Stimulated activated CD4-positive, alpha-beta T cell treated with anti-CD3 and anti-CD28 coated beads, Interleukin-1b, Interleukin-23, amount 100 ng/mL, for 24 hours (primary cell): ENCODE data around the gene ERVH48-1.
"Not testable (repeated sequence)": the region's sequence is repeated elsewhere in the genome, so short reads cannot be mapped to it uniquely, and the experiment has no call there.

ENCODE experiments used
- DNase-seq, 4 experiments: peaks; one replicate each; pipeline ENCODE4 v3.0.0-alpha.2; 2020; ENCODE audit warnings: low read depth in 4 of 4, low spot score in 1 of 4

Gene ERVH48-1

DNA sequence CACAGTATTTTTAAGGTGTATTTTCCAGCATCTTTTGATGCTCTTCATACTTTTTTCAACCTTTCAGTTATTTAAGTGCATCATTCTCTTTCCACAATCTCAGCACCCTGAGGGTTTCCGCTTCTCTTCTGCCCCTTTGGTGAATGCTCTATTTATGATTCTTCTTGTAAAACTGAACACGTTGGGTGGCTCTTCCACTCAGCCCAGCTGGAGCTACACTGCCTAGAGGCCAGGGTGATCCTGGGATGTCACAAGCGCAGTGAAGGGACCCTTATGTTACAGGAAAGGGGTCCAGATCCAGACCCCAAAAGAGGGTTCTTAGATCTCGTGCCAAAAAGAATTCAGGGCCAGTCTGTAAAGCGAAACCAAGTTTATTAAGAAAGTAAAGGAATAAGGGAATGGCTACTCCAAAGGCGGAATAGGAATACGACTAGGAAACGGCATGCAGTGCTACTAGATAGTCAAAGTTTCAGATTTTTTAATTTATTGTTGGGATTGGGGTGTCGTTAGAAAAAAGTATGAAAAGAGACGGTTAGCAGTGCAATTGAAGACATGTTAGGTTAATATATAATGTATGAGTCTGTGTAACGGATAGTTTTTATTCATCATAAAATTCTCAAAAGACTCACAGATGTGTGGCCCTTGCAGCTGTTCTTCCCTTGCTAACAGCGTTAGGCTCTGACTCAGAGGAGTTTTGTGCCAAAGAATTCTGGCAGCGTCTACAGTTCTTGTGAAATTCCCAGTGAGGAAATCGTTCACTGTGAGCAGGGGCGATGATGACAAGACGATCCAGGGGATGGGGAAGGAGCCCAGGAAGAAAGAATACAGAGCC, 14.4 kb upstream of the ERVH48-1 start:
- DNase-seq = no peak

DNA sequence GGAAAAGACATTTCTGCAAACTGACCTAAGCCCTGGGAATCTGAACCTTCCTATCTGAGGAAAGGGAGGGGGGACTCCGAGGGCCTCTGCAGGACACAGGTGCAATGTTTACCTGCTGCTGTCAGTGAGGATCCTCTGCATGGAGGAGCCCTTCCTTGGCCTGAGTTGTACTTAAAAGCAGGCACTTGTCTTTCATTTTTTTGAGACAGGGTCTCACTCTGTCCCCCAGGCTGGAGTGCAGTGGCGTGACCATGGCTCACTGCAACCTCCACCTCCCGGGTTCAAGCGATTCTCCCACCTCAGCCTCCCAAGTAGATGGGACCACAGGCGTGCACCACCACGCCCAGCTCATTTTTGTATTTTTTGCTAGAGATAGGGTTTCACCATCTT, 13.2 kb upstream of the ERVH48-1 start:
- DNase-seq = not testable (repeated sequence)

DNA sequence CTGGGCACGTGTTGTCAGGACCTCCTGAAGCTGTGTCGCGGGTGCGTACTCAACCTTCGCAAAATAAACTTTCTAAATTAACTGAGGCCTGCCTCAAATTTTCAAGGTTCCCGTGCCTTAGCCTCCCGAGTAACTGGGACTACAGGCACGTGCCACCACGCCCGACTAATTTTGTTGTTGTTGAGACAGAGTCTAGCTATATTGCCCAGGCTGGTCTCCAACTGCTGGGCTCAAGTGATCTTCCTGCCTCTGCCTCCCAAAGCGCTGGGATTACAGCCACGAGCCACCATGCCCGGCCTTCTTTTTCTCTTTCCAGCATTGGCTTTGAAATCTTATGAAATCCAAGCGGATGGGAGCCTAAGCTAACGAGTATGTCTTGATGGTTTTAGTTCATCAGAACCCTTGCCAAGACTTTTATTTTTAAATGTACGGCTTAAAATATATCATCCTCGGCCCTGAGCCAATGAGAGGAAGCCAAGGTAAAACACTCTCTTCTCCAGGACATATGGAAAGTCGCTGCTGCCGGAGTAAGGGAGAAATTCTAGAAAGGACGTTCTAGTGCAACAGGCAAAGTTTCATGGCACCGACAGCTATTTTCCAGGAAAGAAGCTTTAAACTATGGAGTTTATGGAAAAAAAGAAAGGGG, 12.7 kb upstream of the ERVH48-1 start:
- no peak for DNase-seq

DNA sequence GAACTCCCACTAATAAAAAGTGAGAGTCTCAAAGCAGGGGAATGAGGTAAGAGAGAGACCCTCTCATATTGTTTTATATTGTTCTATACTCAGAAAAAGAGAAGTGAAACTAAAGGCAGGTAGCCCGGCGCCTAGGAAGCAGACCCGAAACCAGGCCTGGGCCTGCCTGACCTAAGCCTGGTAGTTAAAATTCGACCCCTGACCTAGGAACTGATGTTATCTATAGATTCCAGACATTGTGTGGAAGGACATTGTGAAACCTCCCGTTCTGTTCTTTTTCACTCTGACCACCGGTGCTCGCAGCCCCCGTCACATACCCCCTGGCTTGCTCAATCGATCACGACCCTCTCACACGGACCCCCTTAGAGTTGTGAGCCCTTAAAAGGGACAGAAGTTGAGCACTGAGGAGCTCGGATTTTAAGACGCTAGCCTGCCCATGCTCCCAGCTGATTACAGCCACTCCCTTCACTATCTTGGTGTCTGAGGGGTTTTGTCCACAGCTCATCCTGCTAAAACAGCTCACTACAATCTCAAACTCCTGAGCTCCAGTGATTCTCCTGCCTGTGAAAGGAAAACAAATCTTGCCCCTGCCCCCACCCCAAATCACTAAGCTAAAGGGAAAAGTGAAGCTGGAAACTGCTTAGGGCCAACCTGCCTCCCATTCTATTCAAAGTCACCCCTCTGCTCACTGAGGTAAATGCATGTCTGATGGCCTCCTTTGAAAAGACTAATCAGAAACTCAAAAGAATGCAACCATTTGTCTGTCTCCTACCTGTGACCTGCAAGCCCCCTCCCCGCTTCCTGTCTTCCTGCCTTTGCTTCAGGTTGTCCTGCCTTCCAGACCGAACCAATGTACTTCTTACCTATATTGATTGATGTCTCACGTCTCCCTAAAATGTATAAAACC, 11.9 kb upstream of the ERVH48-1 start:
- not testable (repeated sequence) for DNase-seq

DNA sequence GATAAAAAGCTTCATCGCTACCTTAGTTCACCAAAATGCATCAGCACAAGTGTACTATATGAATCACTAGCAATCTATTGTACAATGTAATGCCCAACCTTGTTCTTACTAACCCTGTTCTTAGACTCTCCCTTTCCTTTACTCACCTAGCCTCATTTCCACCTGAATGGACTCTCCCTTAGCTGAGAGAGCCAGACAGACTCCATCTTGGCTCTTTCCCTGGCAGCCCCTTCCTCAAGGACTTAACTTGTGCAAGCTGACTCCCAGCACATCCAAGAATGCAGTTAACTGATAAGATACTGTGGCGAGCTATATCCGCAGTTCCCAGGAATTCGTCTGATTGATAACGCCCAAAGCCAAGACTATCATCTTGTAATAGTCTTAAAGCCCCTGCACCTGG, 10.9 kb upstream of the ERVH48-1 start:
- not testable (repeated sequence) for DNase-seq

DNA sequence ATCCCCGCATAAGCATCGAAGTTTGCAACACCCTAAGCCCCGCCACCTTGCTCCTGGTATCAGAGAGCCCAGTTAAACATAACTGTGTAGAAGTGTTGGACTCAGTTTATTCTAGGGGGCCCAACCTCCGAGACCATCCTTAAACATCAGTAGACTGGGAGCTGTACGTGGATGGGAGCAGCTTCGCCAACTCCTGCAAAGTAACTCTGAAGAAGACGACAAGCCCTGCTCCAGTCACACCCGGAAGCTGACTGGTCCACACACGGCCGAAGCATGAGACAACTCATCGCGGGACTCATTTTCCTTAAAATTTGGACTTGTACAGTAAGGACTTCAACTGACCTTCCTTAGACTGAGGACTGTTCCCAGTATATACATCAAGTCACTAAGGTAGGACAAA, 8.5 kb upstream of the ERVH48-1 start:
- DNase-seq = not testable (repeated sequence)

DNA sequence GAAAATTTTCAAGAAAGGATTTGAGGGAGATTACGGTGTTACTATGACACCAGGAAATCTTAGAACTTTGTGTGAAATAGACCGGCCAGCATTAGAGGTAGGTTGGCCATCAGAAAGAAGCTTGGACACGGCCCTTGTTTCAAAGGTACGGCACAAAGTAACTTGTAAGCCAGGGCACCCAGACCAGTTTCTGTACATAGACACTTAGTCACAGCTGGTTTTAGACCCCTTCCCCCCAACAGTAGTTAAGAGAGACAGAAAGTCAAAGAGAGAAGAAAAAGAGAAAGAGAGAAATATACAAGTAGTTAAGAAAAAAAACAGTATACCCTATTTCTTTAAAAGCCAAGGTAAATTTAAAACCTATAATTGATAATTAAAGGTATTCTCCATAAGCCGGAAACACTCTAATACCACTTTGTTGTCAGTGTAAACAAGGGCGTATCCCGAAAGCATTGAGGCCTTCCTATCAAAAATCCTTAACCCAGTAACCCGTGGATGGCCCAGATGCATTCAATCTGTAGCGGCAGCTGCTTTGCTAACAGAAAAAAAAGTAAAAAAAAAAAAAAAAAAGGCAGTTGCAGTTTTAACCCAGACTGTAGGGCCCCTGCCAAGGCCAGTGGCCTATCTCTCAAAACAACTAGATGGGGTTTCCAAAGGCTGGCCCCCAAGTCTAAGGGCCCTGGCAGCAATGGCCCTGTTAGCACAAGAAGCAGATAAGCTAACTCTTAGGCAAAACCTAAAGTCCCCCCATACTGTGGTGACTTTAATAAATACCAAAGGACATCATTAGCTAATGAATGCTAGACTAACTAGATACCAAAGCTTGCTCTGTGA, 7.9 kb upstream of the ERVH48-1 start:
- DNase-seq = not testable (repeated sequence)

DNA sequence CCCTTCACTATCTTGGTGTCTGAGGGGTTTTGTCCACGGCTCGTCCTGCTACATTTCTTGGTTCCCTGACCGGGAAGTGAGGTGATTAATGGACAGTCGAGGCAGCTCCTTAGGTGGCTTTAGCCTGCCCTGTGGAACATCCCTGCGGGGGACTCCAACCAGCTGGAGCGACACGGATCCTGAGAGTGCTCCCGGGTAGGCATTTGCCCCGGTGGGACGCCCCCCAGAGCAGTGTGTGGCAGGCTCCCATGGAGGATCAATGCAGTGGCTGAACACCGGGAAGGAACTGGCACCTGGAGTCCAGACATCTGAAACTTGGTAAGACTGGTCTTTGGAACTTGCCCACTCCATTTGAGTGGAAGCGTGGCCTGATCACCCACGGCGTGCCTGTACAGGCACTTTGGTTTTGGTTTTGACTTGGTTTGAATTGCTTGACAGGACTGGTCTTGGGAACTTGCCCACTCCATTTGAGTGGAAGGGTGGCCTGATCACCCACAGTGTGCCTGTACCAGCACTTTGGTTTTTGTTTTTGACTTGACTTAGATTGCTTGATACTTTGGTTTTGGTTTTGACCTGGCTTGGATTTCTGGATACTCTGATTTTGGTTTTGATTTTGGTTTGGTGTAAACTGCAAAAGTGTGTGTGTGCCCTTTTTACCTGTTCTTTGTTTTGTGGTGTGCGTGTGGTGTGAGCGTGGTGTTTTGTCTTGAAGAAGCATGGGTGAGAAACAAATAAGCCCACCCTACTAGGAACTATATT, 7.1 kb upstream of the ERVH48-1 start:
- not testable (repeated sequence) for DNase-seq

DNA sequence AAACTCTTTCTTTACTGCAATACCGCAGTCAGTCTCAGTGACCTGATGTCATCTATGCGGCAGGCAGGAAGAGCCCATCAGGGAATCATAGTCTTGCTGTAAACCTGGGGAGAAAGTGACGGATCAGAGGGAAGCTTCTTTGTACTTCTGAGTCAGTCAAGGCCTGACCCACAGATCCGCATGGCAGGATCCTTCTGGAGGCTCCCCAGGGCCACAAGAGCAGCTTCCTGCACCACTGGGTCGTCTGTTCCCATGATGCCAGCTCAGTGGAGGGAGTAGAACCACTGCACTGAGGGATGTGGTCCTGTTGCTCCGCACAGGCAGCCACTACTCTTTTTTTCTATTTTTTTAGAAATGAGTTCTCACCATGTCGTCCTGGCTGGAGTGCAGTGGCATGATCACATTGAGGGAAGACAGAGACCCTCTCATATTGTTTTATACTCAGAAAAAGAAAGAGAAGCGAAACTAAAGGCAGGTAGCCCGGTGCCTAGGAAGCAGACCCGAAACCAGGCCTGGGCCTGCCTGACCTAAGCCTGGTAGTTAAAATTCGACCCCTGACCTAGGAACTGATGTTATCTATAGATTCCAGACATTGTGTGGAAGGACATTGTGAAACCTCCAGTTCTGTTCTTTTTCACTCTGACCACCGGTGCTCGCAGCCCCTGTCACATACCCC, 6.3 kb upstream of the ERVH48-1 start:
- no peak for DNase-seq

DNA sequence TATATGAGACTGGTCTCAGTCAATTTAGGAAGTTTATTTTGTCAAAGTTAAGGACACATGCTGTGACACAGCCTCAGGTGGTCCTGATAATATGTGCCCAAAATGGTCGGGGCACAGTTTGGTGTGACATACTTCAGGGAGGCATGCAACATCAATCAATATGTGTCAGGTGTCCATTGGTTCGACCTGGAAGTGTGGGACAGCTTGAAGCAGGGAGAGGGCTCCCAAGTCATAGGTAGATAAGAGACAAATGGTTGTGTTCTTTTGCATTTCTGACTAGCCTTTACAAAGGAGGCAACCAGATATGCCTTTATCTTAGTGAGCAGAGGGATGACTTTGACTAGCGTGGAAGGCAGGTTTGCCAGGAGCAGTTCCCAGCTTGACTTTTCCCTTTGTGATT, 4.5 kb upstream of the ERVH48-1 start:
- DNase-seq = no peak

DNA sequence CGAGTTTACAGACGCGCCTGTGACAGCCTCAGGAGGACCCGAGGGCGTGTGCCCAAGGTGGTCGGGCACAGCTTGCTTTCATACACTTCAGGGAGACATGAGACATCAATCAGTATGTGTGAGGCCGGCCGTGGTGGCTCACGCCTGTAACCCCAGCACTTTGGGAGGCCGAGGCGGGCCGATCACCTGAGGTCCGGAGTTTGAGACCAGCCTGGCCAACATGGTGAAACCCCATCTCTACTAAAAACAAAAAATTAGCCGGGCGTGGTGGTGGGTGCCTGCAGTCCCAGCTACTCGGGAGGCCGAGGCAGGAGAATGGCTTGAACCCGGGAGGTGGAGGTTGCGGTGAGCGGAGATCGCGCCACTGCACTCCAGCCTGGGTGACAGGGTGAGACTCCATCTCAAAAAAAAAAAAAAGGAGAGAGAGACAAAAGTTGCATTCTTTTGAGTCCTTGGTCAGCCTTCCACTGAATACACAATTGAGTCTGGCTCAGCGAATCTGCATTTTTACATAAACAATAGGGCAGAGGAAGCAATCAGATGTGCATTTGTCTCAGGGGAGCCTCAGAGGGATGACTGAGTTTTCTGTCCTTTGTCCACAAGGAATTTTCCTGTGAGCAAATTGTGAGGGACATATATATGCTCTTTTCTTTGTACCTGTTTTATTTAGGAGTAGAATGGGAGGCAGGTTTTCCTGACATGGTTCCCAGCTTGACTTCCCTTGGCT, 2.2 kb upstream of the ERVH48-1 start:
- not testable (repeated sequence) for DNase-seq

DNA sequence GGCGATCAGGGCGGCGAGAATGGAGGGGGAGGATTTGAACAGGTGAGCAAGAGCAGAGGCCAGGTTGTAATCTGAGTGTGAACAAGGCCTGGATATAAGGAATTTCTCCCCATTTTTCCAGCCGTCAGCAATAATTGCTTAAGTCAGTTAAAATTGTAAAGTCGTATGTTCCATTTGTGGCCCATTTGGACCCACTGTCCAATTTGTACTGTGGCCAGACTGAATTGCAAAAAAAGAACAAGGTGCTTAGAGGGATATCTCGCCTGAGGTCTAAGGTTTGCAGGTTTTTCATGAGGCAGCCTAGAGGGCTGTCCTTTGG, 1.0 kb downstream of the ERVH48-1 start:
- DNase-seq = no peak

DNA sequence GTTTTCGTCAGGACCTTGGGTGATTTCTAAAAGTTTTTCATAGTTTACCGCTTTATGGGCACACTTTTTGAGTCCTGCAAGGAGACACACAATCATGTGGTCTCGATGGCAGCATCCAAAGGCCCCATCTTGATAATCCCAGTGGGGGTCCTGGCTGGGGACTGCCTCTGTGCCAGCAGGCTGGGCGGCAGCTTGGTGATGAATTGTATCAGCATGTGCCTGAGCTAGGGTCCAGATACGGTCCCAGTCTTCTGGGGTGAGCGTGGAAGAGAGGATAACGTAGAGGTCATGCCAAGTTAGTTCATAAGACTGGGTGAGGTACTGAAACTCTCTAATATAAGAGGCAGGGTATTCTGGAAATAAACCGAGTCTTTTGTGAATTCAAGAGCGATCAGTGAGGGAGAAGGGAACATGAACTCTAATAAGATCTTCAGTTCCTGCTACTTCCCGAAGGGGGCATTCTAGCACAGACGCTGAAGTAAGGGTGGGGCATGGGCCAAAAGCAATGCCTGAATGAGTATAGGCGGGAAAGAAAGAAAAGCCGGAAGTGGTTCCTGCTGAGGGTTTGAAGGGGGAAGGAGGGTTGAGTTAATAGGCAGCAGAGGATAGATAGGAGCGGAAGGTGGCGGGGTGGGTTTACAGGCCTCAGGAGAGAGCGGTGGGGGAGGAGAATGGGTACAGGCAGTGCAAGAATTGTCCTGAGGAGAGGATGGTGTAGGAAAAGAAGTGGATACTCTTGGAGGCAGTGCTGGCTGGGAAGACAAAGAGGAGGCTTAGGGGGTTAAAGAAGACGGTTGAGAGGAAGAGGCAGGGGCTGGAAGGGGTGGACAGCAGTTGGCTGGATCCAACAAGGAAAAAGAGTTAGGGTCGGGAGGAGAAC, 1.6 kb downstream of the ERVH48-1 start:
- DNase-seq = peak; percentile 26 to 60 (median 47)

DNA sequence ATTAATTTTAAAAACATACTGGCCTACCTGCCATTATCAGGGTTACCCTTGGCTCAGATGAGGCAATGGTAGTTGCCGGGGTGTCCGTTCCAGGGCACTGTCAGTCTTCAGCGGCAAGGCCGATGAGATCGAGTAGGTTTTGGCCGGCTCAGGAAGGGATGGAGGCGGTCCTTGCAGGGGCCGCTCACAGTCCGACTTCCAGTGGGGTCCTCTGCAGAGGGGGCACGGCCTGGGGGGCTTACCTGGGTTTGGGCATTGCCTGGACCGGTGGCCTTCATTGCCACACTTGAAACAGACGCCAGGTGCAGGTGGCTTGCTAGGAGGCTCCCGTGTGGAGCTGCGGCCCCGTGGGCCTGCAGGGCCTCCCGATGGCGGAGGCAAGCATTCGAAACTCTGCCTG, 2.5 kb downstream of the ERVH48-1 start:
- DNase-seq = no peak

DNA sequence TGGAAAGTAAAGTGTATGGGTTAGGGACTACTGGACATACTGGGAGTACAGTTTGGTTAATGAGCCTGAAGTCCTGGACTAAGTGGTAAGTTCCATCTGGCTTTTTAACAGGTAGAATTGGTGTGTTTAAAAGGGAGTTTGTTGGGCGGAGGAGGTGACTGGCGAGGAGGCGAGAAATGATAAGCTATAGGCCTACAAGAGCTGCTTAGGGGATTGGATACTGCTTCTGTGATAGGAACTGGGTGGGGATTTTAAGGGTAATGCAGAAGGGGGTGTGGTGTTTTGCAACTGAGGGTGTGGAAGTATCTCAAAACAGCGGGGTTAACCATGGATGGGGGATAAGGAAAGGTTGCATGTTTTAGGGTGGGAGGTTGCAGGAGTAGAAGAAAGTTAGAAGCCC, 3.5 kb downstream of the ERVH48-1 start:
- no peak for DNase-seq

DNA sequence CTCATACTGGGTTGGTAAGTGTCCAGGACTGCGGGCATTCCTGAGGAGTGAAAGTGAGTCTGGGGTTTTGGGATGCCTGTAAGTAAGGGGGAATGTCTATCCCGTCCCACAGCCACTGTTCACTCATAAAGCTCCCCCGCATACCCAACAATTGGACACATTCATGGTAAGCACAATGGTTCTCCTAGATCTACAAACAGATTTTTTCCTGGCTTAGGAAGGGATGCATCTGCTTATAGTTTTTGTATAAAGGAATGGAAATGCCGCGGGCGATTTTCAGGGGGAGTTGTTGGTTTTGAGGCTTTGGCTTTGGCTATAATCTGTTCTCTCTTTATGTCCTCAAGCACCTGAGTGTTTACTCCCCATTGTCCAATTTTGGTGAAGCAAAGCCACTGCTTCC, 7.1 kb downstream of the ERVH48-1 start:
- no peak for DNase-seq

DNA sequence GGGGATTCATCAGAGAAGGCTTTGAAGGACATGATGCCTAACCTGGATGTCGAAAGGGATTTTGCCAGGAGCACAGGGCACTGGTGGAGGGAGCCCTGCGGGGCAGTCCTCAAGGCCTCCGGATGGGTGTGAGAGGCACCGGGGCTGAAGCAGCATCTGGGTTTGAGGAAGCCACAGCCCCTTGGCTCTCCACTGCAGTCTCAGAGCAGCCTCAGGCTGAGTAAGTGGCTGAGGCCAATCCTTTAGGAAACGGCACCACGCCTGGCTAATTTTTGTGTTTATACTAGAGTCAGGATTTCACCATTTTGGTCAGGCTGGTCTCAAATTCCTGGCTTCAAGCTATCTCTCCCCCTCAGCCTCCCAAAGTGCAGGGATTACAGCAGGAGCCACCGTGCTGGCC, 12.0 kb downstream of the ERVH48-1 start:
- no peak for DNase-seq

DNA sequence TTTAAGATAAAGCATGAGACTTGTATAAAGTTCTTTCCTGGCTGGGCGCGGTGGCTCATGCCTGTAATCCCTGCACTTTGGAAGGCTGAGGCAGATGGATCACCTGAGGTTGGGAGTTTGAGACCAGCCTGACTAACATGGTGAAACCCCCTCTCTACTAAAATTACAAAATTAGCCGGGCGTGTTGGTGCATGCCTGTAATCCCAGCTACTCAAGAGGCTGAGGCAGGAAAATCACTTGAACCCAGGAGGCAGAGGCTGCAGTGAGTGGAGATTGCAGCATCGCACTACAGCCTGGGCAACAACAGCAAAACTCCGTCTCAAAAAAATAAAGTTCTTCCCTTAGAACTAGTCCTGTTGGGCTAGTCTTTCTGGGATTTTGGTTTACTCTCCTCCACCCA, 13.5 kb downstream of the ERVH48-1 start:
- not testable (repeated sequence) for DNase-seq
